Measurements from ENCODE around the gene ELMO2. TPM values are rescaled to one million over a fixed set of nuclear protein-coding genes. Genes with fewer than 3 reads are reported as not detected.

The ELMO2 gene
- total and polyA plus RNA-seq, 9 of the 15 experiments (the other 6 are each of a cell fraction or from before 2014, with no cell fraction given): 7.5 to 21.5 (median 15.9) TPM

DNA sequence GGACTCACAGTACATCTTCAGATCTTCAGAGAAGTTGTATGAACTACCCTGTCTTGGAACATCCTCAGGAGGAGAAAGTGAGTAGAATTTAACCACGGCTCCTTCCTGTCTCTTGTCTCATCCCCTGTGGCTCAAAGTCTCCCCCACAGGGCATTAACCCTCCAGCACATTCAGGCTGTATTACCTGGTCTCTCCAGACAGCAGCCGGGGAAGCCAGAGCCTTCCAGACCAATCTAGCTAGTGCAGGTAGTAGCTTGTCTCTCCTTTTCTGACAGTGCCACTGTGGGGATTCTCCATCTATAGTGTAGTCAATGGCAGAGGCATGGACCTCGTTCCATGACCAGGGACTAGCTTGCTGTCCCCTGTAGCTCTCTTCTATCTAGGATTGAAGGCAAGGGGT lies 16.9 kb upstream of the ELMO2 start (continued):
- TF ChIP-seq, protein P1, sequence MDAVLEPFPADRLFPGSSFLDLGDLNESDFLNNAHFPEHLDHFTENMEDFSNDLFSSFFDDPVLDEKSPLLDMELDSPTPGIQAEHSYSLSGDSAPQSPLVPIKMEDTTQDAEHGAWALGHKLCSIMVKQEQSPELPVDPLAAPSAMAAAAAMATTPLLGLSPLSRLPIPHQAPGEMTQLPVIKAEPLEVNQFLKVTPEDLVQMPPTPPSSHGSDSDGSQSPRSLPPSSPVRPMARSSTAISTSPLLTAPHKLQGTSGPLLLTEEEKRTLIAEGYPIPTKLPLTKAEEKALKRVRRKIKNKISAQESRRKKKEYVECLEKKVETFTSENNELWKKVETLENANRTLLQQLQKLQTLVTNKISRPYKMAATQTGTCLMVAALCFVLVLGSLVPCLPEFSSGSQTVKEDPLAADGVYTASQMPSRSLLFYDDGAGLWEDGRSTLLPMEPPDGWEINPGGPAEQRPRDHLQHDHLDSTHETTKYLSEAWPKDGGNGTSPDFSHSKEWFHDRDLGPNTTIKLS (IDR thresholded peaks at IDR 0.05; ENCODE audit: borderline replicate concordance, low read depth): no peak
- no peak for TF ChIP-seq PHF21A (IDR thresholded peaks at IDR 0.05; ENCODE audit: borderline replicate concordance, low read depth)
- no peak for TF ChIP-seq ZNF253 (CRISPR knock-in tag; conservative IDR thresholded peaks at IDR 0.05)
- TF ChIP-seq, protein P2, sequence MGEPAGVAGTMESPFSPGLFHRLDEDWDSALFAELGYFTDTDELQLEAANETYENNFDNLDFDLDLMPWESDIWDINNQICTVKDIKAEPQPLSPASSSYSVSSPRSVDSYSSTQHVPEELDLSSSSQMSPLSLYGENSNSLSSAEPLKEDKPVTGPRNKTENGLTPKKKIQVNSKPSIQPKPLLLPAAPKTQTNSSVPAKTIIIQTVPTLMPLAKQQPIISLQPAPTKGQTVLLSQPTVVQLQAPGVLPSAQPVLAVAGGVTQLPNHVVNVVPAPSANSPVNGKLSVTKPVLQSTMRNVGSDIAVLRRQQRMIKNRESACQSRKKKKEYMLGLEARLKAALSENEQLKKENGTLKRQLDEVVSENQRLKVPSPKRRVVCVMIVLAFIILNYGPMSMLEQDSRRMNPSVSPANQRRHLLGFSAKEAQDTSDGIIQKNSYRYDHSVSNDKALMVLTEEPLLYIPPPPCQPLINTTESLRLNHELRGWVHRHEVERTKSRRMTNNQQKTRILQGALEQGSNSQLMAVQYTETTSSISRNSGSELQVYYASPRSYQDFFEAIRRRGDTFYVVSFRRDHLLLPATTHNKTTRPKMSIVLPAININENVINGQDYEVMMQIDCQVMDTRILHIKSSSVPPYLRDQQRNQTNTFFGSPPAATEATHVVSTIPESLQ (CRISPR knock-in tag; IDR thresholded peaks at IDR 0.05): no peak
- no peak for TF ChIP-seq SMARCB1 (IDR thresholded peaks at IDR 0.05; ENCODE audit: insufficient read length, low read depth)

DNA sequence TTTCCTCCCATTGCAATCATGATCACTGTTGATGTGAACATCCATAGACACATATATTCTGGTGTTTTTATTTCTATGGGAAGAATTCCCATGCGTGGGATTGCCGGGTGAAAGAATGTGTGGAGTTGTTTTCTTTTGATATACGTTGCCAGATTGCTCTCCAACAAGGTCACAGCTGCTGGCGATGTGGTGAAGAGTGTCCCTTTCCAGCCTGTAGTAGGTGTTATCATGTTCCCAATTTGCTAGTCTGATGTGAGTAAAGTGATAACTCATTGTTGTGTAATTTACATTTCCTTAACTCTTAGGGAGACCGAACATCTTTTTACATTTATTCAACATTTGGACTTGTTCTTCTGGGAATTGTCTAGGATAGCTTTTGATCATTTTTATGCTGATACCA lies 14.5 kb upstream of the ELMO2 start:
- ATAC-seq (no peak), DNase-seq (ENCODE audit: extremely low read depth in 1 of 4, low spot score in 3 of 4) (no peak), FAIRE-seq (no peak)
- POLR2A ChIA-PET: interaction anchor here (0.6 to 1.1 kb wide), 2 partner anchors 13 to 165 kb away, joined by 3 read pairs; no protein-coding TSS in a partner anchor
- Histone ChIP-seq H3K79me2 (ENCODE audit: control insufficient read depth, insufficient read depth, low read length) (no peaks in the 10 kb centered on the region), H3K9me3 (replicated peaks; ENCODE audit: control insufficient read depth, insufficient read depth, low read depth, low read length) (no peaks in the 10 kb centered on the region), H3K9me1 (ENCODE audit: control insufficient read depth, insufficient read depth, low read length) (no peaks in the 10 kb centered on the region), H2AFZ (ENCODE audit: low read depth, low read length) (no peak overlapping the region), H3K4me3 (no peak overlapping the region), H3K9ac (ENCODE audit: insufficient read depth in 1 of 2, low read depth in 2 of 2, low read length in 2 of 2) (no peak overlapping the region), H3K4me1 (replicated peaks in 1 of 2; ENCODE audit: control insufficient read depth in 2 of 2, insufficient read depth in 2 of 2, low read length in 2 of 2) (no peaks in the 10 kb centered on the region), H4K20me1 (replicated peaks; ENCODE audit: control insufficient read depth, insufficient read depth, low read length) (no peaks in the 10 kb centered on the region), H3K36me3 (ENCODE audit: control insufficient read depth, insufficient read depth, low read length) (no peaks in the 10 kb centered on the region), H3K4me2 (ENCODE audit: insufficient read depth, low read length) (no peak overlapping the region), H3K27ac (ENCODE audit: extremely low read depth, low read depth, low read length) (no peak overlapping the region), H3K27me3 (ENCODE audit: control insufficient read depth in 2 of 2, insufficient read depth in 2 of 2, low read length in 2 of 2) (peaks cover 6 to 27% of the 10 kb centered on the region in 2 experiments; a peak in 4 of 5 replicates)
- CTCF ChIA-PET (ENCODE audit: low intra/inter-chr PET ratio): no interaction called here
- no TSS peak for BruUV-seq (replicated peaks)
- intact Hi-C loops (cut with micrococcal nuclease): no loop called here
- 14% methylated on average over 5 of the region's 5 CpGs for WGBS (ENCODE audit: insufficient coverage, low coverage, missing lambda C conversion rate)
- TF ChIP-seq ZNF586 (CRISPR knock-in tag; conservative IDR thresholded peaks at IDR 0.05) (no peak), SRSF1 (IDR thresholded peaks at IDR 0.05; ENCODE audit: low read depth, low read length) (no peak), EP300 (IDR thresholded peaks at IDR 0.05; ENCODE audit: low read length) (no peak), PYGO2 (tag; IDR thresholded peaks at IDR 0.05) (no peak)
- TF ChIP-seq, protein P3, sequence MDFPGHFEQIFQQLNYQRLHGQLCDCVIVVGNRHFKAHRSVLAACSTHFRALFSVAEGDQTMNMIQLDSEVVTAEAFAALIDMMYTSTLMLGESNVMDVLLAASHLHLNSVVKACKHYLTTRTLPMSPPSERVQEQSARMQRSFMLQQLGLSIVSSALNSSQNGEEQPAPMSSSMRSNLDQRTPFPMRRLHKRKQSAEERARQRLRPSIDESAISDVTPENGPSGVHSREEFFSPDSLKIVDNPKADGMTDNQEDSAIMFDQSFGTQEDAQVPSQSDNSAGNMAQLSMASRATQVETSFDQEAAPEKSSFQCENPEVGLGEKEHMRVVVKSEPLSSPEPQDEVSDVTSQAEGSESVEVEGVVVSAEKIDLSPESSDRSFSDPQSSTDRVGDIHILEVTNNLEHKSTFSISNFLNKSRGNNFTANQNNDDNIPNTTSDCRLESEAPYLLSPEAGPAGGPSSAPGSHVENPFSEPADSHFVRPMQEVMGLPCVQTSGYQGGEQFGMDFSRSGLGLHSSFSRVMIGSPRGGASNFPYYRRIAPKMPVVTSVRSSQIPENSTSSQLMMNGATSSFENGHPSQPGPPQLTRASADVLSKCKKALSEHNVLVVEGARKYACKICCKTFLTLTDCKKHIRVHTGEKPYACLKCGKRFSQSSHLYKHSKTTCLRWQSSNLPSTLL (IDR thresholded peaks at IDR 0.05): no peak
- in situ Hi-C loops (cut with MboI): no loop called here
